Neural progenitor cell (in vitro differentiated cells): ENCODE measurements around the gene ENTREP3. TPM values are rescaled to one million over a fixed set of nuclear protein-coding genes. Genes with fewer than 3 reads are reported as not detected.

ENCODE experiments used
- DNase-seq: peaks from one replicate; pipeline ENCODE4 v3.0.0-alpha.2; 2016; ENCODE audit warnings: low spot score
- H2AFZ ChIP-seq: fragments of 200-600 bp; sonication (generic); replicated peaks from 2 replicates; pipeline ENCODE4 v1.6.1; 2016; ENCODE audit warnings: antibody characterized with exemption
- H3F3A ChIP-seq: fragments of 200-600 bp; sonication (generic); 2 replicates; pipeline ENCODE4 v1.6.1; 2016; ENCODE audit warnings: antibody characterized with exemption, low read depth
- H3K27ac ChIP-seq: fragments of 200-600 bp; sonication (generic); 2 replicates; pipeline ENCODE4 v1.5.1; 2016; ENCODE audit warnings: mild to moderate bottlenecking
- H3K27me3 ChIP-seq: fragments of 200-600 bp; sonication (generic); 2 replicates; pipeline ENCODE4 v1.6.1; 2016; ENCODE audit warnings: mild to moderate bottlenecking, moderate library complexity
- H3K36me3 ChIP-seq: fragments of 200-600 bp; sonication (generic); 2 replicates; pipeline ENCODE4 v1.5.1; 2016
- H3K4me1 ChIP-seq: fragments of 200-600 bp; sonication (generic); 2 replicates; pipeline ENCODE4 v1.6.1; 2016; ENCODE audit warnings: mixed run types
- H3K4me2 ChIP-seq: fragments of 200-600 bp; sonication (generic); 2 replicates; pipeline ENCODE4 v1.6.1; 2016
- H3K4me3 ChIP-seq: fragments of 200-600 bp; sonication (generic); 2 replicates; pipeline ENCODE4 v1.5.1; 2016
- H3K79me2 ChIP-seq: fragments of 200-600 bp; sonication (generic); 2 replicates; pipeline ENCODE4 v1.6.1; 2016; ENCODE audit warnings: low read depth
- H3K9ac ChIP-seq: fragments of 200-600 bp; sonication (generic); 2 replicates; pipeline ENCODE4 v1.6.1; 2016
- H3K9me3 ChIP-seq: fragments of 200-600 bp; sonication (generic); 2 replicates; pipeline ENCODE4 v1.5.1; 2016; ENCODE audit warnings: low read depth
- H4K20me1 ChIP-seq: fragments of 200-600 bp; sonication (generic); 2 replicates; pipeline ENCODE4 v1.6.1; 2016; ENCODE audit warnings: low read depth
- H3K27ac Mint-ChIP-seq: 3 replicates; pipeline ENCODE4 v1.8.0; 2021; ENCODE audit warnings: mixed read lengths
- H3K27me3 Mint-ChIP-seq: 2 replicates; pipeline ENCODE4 v1.8.0; 2022; ENCODE audit warnings: low read depth, mild to moderate bottlenecking, inconsistent platforms, moderate library complexity, mixed read lengths; ENCODE audit not compliant: insufficient read depth
- H3K36me3 Mint-ChIP-seq: 3 replicates; pipeline ENCODE4 v1.8.0; 2021; ENCODE audit warnings: mixed read lengths
- H3K4me1 Mint-ChIP-seq: 3 replicates; pipeline ENCODE4 v1.8.0; 2021; ENCODE audit warnings: mixed read lengths
- H3K4me3 Mint-ChIP-seq: 3 replicates; pipeline ENCODE4 v1.8.0; 2021; ENCODE audit warnings: mild to moderate bottlenecking, moderate library complexity, mixed read lengths
- H3K9me3 Mint-ChIP-seq: 3 replicates; pipeline ENCODE4 v1.8.0; 2020; ENCODE audit warnings: mixed read lengths
- CTCF ChIP-seq: fragments of 200-600 bp; sonication (generic); IDR thresholded peaks from 2 replicates; pipeline ENCODE4 v1.5.1; 2017; ENCODE audit warnings: antibody characterized with exemption, mild to moderate bottlenecking
- EZH2 ChIP-seq: fragments of 200-600 bp; sonication (generic); IDR thresholded peaks from 2 replicates; pipeline ENCODE4 v1.6.1; 2017; ENCODE audit warnings: antibody characterized with exemption, mild to moderate bottlenecking, moderate library complexity
- EZH2phosphoT487 ChIP-seq: fragments of 200-600 bp; sonication (generic); IDR thresholded peaks from 2 replicates; pipeline ENCODE4 v1.6.1; 2017; ENCODE audit warnings: antibody characterized with exemption
- total RNA-seq: library from RNA; depleted of rRNA; stranded (reverse); fragments of >200 nt; gene quantifications from 2 replicates; pipeline ENCODE4 v1.2.3, GENCODE V29; 2015; ENCODE audit warnings: low replicate concordance

ENTREP3 gene
- total RNA-seq, 1 donor from 2014 or later: 4.8 TPM

GRCh38 chr1:155268630-155269029 is 13.3 kb upstream of the ENTREP3 start:
- H3K36me3 Mint-ChIP-seq: peaks cover 56% of the 10 kb centered on the region
- no peak overlapping the region for H3K4me3 Mint-ChIP-seq
- no peaks in the 10 kb centered on the region for H3K9me3 Mint-ChIP-seq
- no peaks in the 10 kb centered on the region for H3K9me3 ChIP-seq
- peaks cover 40% of the 10 kb centered on the region for H3K79me2 ChIP-seq
- peaks cover 18% of the 10 kb centered on the region for H3K36me3 ChIP-seq
- peaks cover 18% of the 10 kb centered on the region for H3K4me1 Mint-ChIP-seq
- peaks cover 12% of the 10 kb centered on the region for H3K4me1 ChIP-seq
- H3K27ac ChIP-seq: no peak overlapping the region
- H3K27me3 Mint-ChIP-seq: peaks cover 2% of the 10 kb centered on the region
- no peak overlapping the region for H3K4me3 ChIP-seq
- peaks cover 83% of the 10 kb centered on the region for H3F3A ChIP-seq
- no peaks in the 10 kb centered on the region for H3K27me3 ChIP-seq
- H3K27ac Mint-ChIP-seq: no peak overlapping the region
- no peak for DNase-seq
- H3K4me2 ChIP-seq: no peak overlapping the region
- no peak overlapping the region for H2AFZ ChIP-seq
- peaks cover 38% of the 10 kb centered on the region for H4K20me1 ChIP-seq
- H3K9ac ChIP-seq: no peak overlapping the region
- TF ChIP-seq EZH2 (no peak), EZH2phosphoT487 (no peak), CTCF (no peak)

- H3K27me3 Mint-ChIP-seq: peaks cover 3% of the 10 kb centered on the region
- Histone ChIP-seq H3F3A (peaks cover 87% of the 10 kb centered on the region), H3K27ac (no peak overlapping the region), H2AFZ (no peak overlapping the region), H3K4me2 (no peak overlapping the region), H3K9me3 (no peaks in the 10 kb centered on the region), H3K9ac (no peak overlapping the region), H3K4me3 (no peak overlapping the region), H3K4me1 (peaks cover 10% of the 10 kb centered on the region), H4K20me1 (peaks cover 32% of the 10 kb centered on the region), H3K79me2 (peaks cover 33% of the 10 kb centered on the region), H3K27me3 (no peaks in the 10 kb centered on the region), H3K36me3 (peaks cover 18% of the 10 kb centered on the region)
- H3K4me1 Mint-ChIP-seq: peaks cover 14% of the 10 kb centered on the region
- TF ChIP-seq EZH2 (no peak), EZH2phosphoT487 (no peak), CTCF (no peak)
- no peaks in the 10 kb centered on the region for H3K9me3 Mint-ChIP-seq
- no peak overlapping the region for H3K4me3 Mint-ChIP-seq
- H3K27ac Mint-ChIP-seq: no peak overlapping the region
- H3K36me3 Mint-ChIP-seq: peaks cover 53% of the 10 kb centered on the region
- DNase-seq: no peak
These were observed 12.1 kb upstream of the ENTREP3 start for GRCh38 chr1:155267373-155267772.

- peaks cover 23% of the 10 kb centered on the region for H4K20me1 ChIP-seq
- H3K27me3 ChIP-seq: no peaks in the 10 kb centered on the region
- Mint-ChIP-seq H3K9me3 (no peaks in the 10 kb centered on the region), H3K4me3 (no peak overlapping the region), H3K27me3 (peaks cover 9% of the 10 kb centered on the region), H3K27ac (no peak overlapping the region), H3K4me1 (peaks cover 15% of the 10 kb centered on the region), H3K36me3 (peaks cover 50% of the 10 kb centered on the region)
- no peak overlapping the region for H3K9ac ChIP-seq
- DNase-seq: no peak
- TF ChIP-seq EZH2phosphoT487: no peak
- TF ChIP-seq CTCF: no peak
- no peak for TF ChIP-seq EZH2
- H3K36me3 ChIP-seq: peaks cover 18% of the 10 kb centered on the region
- H3K4me2 ChIP-seq: no peak overlapping the region
- no peak overlapping the region for H2AFZ ChIP-seq
- H3K27ac ChIP-seq: no peak overlapping the region
- peaks cover 89% of the 10 kb centered on the region for H3F3A ChIP-seq
- H3K9me3 ChIP-seq: no peaks in the 10 kb centered on the region
- H3K4me1 ChIP-seq: peaks cover 2% of the 10 kb centered on the region
- H3K79me2 ChIP-seq: peaks cover 25% of the 10 kb centered on the region
- no peak overlapping the region for H3K4me3 ChIP-seq
These were observed 11.3 kb upstream of the ENTREP3 start for GRCh38 chr1:155266553-155266952.
